MM.1S (cell line): ENCODE results near the gene PTP4A1.

Experiments
- CTCF ChIP-seq: fragments of 300-600 bp; sonication (generic); IDR thresholded peaks from 2 replicates; pipeline ENCODE4 v1.5.1; 2016; ENCODE audit warnings: antibody characterized with exemption, low read length, mixed read lengths
- EZH2 ChIP-seq: fragments of 300-600 bp; sonication (generic); optimal IDR thresholded peaks from 2 replicates; pipeline ENCODE3; 2017; ENCODE audit warnings: low read depth, mild to moderate bottlenecking, antibody characterized with exemption, low read length, mixed read lengths
- EZH2phosphoT487 ChIP-seq: fragments of 300-600 bp; sonication (generic); IDR thresholded peaks from 2 replicates; pipeline ENCODE4 v1.6.1; 2018; ENCODE audit warnings: antibody characterized with exemption, low read length

- no peak for TF ChIP-seq EZH2
- no peak for TF ChIP-seq CTCF
- no peak for TF ChIP-seq EZH2phosphoT487
These were observed 15.9 kb upstream of the PTP4A1 start for GRCh38 chr6:63556369-63556768.
